ENCODE measurements around the gene DUSP22.
"Not testable (repeated sequence)": the region's sequence is repeated elsewhere in the genome, so short reads cannot be mapped to it uniquely, and the experiment has no call there.

The DUSP22 gene

DNA sequence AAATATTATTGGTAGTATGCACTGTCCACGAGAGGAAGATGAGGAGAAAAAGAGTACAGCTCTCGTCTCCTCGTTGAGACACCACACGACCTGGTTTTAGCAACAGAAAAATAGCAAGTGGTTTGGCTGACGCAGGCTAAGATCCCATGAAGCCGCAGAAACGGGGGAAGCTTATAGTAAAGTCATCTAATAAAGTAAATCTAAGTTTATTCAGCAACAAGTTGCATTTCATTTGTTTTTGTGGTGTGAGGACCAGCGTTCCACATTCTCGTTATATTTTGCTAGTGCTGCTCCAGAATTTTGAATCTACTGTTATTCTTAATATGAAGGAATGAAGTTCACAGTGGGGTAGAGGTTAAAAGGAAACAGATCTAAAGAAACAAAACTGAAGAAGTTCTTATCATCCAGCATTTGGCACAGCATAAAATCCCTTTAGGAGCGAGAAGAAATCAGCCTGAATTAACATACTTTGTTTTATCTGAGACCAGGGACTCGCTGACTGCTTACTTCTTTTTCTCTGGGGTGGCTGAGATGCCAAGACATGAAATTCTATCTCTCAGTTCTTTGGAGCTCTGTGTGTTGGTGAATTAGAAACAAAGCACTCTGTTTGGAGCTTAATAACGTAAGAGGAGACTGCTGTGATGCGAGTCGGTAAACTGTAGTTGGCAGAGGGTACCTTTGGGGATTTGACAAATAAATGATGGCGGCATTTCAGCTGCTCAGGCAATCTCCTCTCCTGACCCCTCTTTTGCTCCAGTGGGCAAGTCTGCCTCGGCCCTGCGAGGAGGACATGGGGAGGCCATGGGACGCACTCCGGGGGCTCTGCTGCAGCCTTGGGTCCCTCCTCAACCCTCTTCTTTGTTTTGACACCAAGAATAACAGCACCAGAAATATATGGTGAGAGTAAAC is 74.4 kb downstream of the DUSP22 start:
- DNase-seq = no peak

DNA sequence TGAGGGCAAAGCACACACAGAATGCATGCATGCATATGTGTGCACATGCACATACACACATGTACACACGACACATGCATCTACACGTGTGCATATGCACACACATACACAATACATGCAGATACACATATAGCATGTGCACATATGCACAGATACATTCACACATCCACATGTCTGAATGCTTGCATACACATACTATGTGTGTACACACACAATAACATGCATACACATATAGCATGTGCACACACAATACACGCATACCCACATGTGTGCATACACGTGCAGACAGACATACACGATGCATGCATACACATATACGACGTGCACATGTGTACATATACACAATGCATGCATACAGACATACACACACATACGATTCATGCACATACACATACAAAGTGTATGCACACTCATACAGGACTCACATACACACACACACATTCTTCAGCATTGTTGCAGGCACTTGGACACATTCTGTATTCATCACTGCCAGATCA is 75.1 kb downstream of the DUSP22 start:
- no peak for DNase-seq

DNA sequence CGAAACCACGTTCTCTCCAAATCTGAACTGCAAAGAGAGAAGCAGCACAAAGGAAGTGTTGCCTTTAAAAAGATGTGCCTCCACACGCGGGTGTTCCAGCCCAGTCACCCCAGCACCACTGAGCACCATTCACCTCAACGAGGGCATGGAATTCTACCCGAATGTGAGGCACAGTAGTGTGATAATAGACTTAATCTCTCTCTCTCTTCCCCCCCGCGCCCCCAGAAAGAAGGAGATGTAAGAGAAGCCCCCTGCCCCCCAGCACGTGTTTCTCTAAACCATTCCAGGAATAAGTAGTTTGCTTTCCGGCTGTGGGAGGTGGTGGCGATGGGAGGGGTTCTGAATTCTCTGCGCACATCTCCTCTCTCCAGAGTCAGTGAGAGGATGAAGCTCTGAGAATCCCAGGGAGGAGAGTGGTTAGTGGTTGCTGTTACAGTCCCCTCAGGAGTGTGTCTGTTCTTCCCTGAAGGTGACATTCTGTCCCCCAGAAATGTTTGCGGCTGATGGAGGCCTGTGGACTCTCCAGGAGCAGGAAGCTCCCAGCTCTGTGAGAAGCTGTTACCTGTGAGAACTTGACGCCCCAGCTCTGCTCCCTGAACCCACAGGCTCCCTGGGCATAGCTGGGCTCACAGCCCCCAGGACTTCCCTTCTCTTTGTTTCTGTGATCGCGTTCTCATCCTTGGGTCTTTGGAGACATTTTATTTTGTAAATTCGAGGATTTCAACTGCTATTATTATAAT is 75.8 kb downstream of the DUSP22 start:
- DNase-seq = no peak

DNA sequence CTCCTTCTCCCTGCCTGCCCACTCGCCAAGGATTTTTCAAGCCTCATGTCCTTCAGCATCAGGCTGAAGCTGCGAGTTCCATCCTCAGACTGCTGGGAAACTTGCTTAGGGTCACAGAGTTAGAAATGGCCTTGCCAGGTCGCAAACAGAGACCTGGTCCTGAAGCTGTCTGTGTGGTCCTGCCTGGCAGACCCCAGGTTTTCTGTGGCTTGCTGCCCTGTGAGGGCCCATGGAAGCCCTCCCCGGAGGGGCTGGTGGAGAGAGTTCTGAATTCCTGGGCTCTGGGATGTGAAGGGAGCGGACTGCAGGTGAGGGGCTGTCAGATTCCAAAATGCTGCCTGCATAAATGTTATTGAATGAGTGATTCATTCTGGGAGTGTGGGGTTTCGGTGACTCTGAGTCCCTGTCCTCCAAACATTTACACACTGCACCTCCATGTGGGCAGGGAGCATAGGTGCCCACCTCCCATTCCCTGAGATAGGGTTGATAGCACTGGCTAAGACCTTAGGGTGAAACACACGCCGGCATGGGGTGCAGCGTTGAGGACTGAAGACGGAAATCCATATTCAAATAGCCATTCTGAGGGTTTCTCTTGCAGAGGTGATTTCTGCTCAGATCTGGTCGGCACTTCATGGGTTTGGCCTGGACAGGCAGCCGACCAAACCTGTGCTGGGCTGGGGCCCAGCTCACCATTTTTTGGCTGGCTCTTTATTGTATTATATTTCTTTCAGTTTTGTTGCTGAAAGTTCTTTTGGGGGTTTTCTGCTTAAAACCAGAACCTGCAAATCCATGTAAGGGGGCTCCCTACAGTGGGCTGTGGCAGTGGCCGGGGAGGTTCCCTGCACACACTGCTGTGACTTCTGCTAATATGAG is 77.5 kb downstream of the DUSP22 start:
- DNase-seq = no peak

DNA sequence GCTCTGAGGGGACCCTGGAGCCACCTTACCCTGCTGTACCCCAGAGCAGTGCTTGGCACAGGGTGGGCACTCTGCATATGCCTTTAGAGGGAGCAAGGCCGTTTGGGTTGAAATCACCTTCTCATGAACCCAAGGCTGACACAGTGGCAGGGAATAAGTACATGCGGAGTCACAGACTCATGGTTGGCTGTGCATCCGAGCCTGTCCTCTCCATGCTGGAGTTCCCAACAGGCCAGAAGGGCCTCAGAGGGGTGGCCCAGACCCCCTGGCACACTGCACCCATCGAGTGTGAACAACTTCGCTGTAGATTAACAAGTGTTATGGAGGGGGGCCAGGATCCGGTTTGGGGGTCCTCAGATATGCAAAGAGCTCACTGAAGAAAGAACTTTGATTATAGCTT is 78.3 kb downstream of the DUSP22 start:
- DNase-seq = no peak

DNA sequence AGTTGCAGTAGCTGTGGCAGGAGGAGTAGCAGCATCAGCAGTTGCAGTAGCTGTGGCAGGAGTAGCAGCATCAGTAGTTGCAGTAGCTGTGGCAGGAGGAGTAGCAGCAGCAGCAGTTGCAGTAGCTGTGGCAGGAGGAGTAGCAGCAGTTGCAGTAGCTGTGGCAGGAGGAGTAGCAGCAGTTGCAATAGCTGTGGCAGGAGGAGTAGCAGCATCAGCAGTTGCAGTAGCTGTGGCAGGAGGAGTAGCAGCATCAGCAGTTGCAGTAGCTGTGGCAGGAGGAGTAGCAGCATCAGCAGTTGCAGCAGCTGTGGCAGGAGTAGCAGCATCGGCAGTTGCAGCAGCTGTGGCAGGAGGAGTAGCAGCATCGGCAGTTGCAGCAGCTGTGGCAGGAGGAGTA is 79.6 kb downstream of the DUSP22 start:
- not testable (repeated sequence) for DNase-seq

DNA sequence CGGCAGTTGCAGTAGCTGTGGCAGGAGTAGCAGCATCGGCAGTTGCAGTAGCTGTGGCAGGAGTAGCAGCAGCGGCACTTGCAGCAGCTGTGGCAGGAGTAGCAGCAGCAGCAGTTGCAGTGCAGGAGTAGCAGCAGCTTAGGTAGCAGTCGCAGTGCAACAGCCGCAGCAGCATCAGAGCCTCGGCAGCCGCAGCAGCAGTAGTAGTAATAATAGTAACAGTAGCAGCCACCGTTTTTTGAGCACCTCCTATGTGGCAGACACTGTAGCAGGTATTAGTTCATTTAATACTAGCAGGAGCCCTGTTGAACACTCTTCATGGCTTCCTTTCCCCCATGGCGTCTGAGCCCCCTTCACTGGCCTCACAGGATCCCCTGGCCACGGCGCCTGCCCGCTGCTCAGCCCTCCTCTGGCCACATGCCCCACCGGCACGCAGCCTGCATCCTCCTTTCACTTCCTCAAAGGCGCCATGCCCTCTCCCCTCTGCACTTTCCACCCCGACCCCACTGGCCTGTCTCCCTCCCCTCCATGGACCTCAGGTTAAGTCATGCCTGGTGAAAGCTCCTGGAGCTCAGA is 80.1 kb downstream of the DUSP22 start:
- no peak for DNase-seq

DNA sequence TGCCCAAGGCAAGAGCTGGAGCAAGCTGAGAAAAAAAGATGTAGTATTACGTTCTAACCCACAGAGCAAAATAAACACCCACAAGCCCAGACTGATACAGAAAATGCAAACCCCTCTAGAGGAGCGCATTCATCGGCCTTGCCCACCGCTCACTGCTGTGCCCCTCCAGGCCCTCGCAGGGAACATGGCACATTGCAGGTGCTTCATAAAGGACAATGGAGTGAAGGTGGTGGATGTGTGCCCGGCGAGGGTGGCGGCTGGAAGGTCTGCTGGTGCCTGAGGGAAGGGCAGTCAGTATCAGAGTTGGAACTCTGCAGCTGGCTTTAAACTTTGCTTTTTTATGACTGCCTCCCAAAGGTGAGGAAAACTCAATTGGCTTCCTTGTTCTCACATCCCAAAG is 80.7 kb downstream of the DUSP22 start:
- DNase-seq = no peak

DNA sequence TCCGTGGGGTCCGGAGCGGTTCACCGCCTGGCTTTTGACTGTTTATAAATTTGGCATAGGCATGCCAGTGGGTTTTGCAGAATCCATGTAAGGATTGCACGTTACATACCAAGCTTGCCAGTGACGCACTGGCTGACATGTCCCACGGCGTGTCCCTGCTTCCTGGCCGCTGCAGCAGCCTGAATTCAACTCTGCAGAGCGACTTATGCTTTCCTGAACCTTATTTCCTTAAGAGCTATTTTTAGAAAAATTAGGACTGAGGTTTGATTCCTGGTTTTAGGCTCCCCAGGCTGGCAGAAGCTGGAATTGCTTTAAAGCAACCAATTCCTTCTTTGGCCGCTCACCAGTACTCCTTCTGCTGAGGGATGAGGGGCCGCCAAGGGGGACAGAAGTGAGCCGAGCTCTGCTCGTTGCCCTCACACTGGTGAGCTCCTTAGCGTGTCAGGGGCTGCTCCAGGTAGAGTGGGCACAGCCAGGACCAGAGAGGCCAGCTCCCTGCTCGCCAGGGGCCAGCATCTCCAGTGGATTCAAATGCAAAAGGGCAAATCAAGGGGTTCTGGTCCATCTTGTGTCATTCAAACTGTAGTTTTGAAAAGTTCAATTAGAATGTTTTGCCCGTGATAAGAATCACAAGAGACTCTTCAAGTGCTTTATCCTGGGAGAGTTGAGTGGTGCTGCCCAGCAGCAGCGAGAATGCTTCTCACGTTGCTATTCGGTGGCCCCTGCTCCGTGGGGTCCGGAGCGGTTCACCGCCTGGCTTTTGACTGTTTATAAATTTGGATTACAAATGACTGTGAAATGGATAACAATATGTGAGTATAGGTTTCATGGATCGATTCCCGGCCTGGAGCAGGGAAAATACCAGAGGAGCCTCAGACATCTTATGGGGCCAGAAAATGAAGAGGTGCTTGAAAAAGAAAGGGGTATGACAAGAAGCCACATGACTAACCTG is 81.8 kb downstream of the DUSP22 start:
- DNase-seq = no peak

DNA sequence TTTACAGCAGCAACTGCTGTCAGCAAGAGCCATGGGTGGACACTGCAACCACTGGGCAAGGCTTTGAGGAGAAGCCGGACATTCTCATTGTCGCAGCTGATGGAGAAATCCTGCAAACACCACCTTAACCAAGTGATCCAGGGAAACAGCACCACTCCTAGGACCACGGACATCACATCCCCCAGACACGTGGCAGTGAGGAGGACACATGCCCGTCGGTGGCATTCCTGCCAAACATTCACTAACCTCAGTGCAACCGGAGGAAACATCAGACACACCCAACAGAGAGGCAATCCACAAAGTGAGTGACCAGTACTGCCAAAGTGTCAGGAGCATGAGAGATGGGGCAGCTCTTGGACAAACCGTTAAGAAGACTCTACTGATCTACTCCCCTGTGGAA is 82.7 kb downstream of the DUSP22 start:
- no peak for DNase-seq

DNA sequence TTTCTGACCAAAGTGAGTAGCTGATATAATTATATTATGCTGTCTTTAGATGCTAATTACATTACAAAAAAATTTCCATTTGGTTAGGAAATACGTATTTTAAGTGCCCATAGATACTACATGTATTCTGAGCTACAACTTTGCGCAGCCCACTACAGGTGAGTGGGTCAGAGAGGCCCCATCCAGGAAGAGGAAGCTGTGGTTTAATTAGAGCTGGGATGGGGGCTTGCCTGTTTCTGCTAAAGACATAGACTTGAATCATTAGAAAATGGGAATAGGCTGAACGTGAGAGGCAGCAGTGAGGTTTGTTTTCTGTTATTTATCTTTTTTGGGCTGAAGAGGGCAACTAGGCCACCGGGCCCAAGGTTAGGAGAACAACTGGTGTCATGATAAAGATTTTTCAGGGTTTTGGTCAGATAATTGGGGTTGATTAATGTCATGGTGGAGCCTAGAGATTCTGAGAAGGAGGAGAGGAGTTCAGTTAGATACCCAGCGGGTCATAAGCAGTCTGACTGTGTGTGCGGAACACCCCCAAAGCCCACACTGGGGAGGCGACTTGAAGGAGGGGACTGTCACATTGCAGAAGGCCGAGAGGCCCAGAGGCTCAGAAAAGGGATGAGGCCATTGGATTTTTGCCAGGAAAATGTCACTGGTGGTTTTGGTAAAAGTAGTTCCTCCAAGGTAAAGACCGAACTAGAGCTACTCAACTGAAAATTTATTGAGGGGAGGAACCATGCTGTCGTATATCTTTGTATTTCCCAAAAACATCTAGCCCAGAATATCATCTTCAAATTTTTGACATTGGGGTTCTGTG is 84.7 kb downstream of the DUSP22 start:
- no peak for DNase-seq

DNA sequence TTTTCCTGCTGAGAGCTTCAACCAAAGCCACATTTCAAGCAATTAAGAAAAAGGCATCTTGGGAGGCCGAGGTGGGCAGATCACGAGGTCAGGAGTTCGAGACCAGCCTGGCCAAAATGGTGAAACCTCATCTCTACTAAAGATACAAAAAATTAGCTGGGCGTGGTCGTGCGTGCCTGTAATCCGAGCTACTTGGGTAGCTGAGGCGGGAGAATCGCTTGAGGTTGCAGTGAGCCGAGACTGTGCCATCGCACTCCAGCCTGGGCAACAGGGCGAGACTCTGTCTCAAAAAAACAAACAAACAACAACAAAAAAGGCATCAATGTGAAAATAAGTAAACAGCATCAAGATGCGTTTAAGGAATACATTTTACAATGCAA is 85.3 kb downstream of the DUSP22 start:
- DNase-seq = not testable (repeated sequence)

DNA sequence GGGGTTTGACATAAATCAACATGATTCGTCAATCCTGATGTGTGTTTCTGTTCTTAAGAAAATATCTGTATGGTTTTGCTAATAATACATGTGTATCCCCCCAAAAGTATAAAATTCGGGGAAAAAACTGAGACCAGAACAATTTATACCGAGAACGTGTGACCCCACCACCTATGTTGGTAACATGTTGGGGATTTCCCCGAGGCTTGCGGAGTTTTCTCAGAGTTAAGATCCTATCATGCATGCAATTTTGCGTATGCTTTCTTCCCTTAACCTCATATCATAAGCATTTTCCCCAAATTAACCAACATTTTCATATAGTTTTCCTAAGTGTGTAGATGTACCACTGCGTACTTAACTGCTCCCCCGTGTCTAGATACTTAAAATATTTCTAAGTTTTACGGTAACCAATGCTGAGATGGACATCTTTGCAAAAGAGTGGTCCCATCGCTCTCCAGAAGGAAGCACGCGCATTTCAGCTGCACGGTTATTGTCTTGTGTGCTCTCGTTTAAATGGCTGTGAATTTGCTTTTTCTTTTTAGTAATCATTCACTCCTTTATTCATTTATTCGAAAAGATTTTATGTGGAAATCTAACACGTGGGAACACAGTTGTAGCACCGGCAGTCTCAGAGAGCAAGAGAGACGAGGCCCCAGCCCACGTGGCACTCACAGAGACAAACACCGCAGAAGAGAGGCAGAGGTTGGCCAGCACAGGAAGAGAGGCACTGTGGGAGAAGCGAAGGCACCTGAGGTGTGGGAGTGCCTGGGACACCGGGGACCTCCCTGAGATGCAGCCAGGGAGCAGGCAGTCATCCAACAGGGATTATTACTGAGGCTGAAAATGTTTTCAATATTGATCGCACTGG is 86.0 kb downstream of the DUSP22 start:
- DNase-seq = no peak

DNA sequence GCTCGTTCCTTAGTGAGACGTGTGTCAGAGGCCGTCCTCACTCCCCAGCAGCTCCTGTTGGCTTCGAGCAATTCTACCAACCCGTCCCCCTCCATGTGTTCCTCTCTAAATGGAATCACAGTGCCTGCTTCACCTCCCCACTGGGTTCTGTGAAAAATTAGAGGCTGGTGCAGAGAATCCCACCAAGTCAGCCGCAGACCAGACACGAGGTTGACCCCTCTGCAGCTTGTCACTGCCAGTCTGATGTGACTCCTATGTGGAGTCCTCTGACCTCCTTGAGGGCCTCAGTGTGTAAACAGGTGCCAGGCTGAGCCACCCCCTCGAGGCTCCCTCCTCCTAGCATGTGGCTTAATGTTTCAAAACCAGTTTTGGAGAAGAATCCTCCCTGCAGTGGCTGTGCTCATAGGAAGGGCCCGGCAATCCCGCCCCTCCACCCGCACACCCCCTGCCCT is 86.7 kb downstream of the DUSP22 start:
- no peak for DNase-seq

DNA sequence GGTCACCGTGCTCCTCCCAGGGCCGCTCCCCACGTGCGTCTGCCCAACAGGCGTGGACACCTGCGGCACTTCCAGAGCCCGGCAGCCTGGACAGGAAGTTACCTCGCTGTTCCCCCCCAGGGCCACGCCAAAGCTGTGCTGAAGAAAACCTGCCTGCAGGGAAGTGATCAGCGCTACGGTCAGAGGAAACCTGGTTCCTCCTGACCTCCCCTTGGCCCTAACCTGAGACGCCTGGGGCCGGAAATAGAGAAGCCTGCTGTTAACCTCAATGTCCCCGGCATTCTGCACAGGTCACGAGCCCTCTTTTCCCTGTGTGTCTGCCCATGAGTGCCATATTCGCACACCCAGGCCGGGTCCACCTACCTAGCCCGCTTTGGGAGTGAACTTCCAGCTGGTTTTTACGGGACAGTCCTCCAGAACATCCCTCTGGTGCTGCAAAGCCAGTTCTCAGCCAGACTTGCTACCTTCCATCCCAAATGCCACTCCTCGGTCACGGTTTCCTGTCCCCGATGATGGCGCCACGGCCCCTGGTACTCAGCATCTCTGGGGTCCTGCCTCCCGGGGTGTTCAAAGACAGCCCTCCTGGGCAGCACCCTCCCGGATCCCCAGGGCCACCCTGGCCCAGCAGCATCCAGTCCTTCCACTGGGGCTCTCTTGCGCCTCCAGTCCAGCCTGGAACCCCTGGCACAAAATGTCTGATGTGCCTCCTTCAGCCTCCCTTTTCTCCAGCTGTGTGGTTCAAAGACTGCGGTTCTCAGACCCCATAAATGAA is 87.3 kb downstream of the DUSP22 start:
- no peak for DNase-seq

DNA sequence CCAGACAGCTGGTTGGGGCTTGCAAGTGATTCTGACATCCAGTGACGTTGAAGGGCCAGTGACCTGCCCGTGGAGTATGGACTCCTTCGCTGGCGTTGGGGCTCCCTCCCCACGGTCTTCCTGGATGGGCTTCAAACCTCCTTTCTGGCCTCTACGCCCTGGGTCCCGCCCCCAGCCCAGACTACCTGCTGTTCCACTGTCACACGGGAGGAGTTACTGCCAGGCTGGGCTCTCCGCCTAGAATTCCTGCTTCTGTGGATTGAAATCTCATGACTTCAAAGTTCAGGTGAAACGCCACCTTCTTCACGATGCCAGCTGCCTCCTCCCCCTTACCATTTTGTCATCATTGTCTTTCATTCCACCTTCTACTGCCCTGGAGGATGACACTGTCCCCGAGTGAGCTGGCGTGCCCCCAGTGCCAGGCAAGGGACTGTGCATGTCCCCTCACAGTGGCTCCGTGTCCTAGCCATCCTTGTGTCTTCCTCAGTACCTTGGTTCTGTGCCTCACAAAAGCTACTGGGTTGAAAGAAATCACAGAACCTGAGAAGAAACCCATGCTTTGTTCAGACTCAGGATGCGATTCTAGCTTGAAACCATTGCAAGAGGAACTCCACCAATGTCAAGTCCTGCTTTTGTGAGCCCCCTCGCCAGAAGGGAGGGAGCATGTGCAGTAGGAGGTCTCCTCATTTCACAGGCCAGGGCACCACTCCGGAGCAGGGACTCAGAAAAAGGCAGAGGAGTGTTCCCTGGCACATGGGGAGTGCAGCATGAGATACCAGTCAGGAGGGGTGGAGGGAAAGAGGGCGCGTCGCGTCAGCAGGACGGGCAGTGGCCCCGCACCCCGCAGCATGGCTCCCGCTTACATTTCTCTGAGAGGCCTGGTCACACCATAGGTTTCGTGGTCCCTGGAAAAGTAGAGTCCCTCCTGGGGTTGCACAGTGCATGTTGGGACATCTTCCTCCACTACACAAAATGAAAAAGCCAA is 88.2 kb downstream of the DUSP22 start:
- DNase-seq = no peak

DNA sequence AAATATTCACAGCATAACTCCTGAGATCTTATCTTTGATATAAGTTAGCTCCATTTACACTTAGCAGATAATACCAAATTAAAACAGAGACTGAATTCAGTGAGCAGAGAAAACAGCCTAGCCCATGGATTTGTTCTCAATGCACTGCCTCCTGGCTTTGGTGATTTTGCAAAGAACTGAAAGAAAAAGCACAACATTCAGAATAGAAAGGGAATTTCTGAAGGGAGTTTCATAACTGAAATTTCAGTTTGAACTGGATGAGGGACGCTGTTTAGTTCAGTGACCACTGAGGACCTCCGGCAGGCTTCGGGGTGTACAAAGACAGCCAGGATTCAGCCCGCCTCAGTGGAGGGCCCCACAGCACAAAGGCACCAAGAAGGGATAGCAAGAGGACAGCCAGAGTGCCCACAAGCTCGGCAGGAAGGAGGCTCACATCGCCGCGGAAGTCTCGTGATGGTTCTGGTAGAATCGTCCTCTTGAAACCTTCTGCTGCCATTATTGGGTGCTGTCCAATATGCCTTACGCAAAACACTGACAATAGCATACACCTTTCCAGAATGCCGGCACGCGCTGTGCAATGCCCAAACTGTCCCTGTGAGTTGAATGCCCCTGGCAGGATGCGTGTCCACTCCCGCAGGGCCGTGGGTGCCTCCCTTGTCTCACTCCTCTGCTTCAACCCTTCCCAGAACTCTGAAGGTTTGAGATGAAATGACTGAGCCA is 89.6 kb downstream of the DUSP22 start:
- no peak for DNase-seq
